HCT116 (cell line): ENCODE measurements around the gene CELF2. TPM values are rescaled to one million over a fixed set of nuclear protein-coding genes. Genes with fewer than 3 reads are reported as not detected.

Source experiments
- ATAC-seq: fragments of 200-7000 bp; cut with Tn5 transposase; 2 replicates; pipeline ENCODE4 v1.9.1; 2020; ENCODE audit warnings: mild to moderate bottlenecking, moderate library complexity
- BruUV-seq: library from RNA; stranded (reverse); fragments of 400-500 nt; replicated peaks from 2 replicates; lab custom pipeline; 2021; lab: Mats Ljungman, UMichigan
- CTCF ChIA-PET: fragments of 300-600 bp; sonication (Branson Sonifier 250); formaldehyde crosslinking; loops from one replicate; lab custom pipeline; 2021; ENCODE audit warnings: antibody characterized with exemption; lab: Charles Lee
- POLR2A ChIA-PET: fragments of 300-600, 350-600 bp; sonication (Branson Sonifier 250); formaldehyde crosslinking; loops from one replicate; lab custom pipeline; 2021; ENCODE audit warnings: antibody characterized with exemption; lab: Charles Lee
- RAD21 ChIA-PET, 2 experiments: fragments of 300-600 bp; sonication (Branson Sonifier 250); formaldehyde crosslinking; loops; one replicate each; lab custom pipeline; 2023; ENCODE audit warnings: low total read pairs in 2 of 2; ENCODE audit not compliant: uncharacterized antibody in 2 of 2, unreplicated experiment in 2 of 2, low non-redundant PET in 1 of 2; lab: Charles Lee
- DNase-seq: peaks from one replicate; pipeline ENCODE4 v3.0.0-alpha.2; 2010; ENCODE audit warnings: low read depth, low spot score
- H2AFZ ChIP-seq: fragments of 200-600 bp; shearing (Covaris generic), sonication (generic); 2 replicates; pipeline ENCODE4 v1.6.1; 2017; ENCODE audit warnings: low read depth, mixed run types, mixed read lengths, antibody characterized with exemption, low read length; ENCODE audit not compliant: poor library complexity, severe bottlenecking
- H3K27ac ChIP-seq: 2 replicates; pipeline ENCODE4 v1.5.1; 2012; ENCODE audit warnings: low read depth, low read length
- H3K27me3 ChIP-seq: fragments of 200-600 bp; sonication (generic); 2 replicates; pipeline ENCODE4 v1.6.1; 2016; ENCODE audit warnings: mixed run types, low read length, mixed read lengths; ENCODE audit not compliant: insufficient read depth
- H3K36me3 ChIP-seq, 2 experiments: fragments of 200-500 bp in 1 of 2; fragments of 200-600 bp in 1 of 2; sonication (Bioruptor generic) in 1 of 2; sonication (generic) in 1 of 2; 2 replicates each; pipeline versions ENCODE4 v1.5.1 to v1.6.1; 2014 to 2016; ENCODE audit warnings: low read length in 2 of 2, inconsistent platforms in 1 of 2, mixed read lengths in 1 of 2, mixed run types in 1 of 2; ENCODE audit not compliant: insufficient read depth in 2 of 2, control insufficient read depth in 1 of 2
- H3K4me1 ChIP-seq, 2 experiments: fragments of 200-600 bp in 1 of 2; sonication (generic) in 1 of 2; 2 replicates each; pipeline versions ENCODE4 v1.5.1 to v1.6.1; 2012 to 2017; ENCODE audit warnings: low read length in 2 of 2, inconsistent platforms in 1 of 2, mild to moderate bottlenecking in 1 of 2, mixed read lengths in 1 of 2, mixed run types in 1 of 2, moderate library complexity in 1 of 2; ENCODE audit not compliant: insufficient read depth in 2 of 2, control insufficient read depth in 1 of 2
- H3K4me2 ChIP-seq: fragments of 200-600 bp; sonication (generic); 2 replicates; pipeline ENCODE4 v1.6.1; 2017; ENCODE audit warnings: mixed run types, low read length, mixed read lengths
- H3K4me3 ChIP-seq, 2 experiments: fragments of 200-600 bp in 1 of 2; sonication (generic) in 1 of 2; replicated peaks in 1 of 2; 2 replicates each; pipeline ENCODE4 v1.5.1; 2011 to 2016; ENCODE audit warnings: low read length in 2 of 2, control low read depth in 1 of 2, low read depth in 1 of 2, mild to moderate bottlenecking in 1 of 2, mixed read lengths in 1 of 2, mixed run types in 1 of 2
- H3K79me2 ChIP-seq: fragments of 200-600 bp; sonication (generic); 2 replicates; pipeline ENCODE4 v1.6.1; 2017; ENCODE audit warnings: mild to moderate bottlenecking, mixed run types, low read length, moderate library complexity, mixed read lengths; ENCODE audit not compliant: insufficient read depth
- H3K9ac ChIP-seq: fragments of 200-600 bp; sonication (generic); 2 replicates; pipeline ENCODE4 v1.6.1; 2016; ENCODE audit warnings: low read length, mixed read lengths
- H3K9me2 ChIP-seq: fragments of 200-600 bp; sonication (generic), shearing (Covaris generic); 2 replicates; pipeline ENCODE4 v1.6.1; 2017; ENCODE audit warnings: mixed run types, mild to moderate bottlenecking, moderate library complexity; ENCODE audit not compliant: insufficient read depth
- H3K9me3 ChIP-seq, 2 experiments: fragments of 200-500 bp in 1 of 2; fragments of 200-600 bp in 1 of 2; sonication (Bioruptor generic) in 1 of 2; sonication (generic) in 1 of 2; 2 replicates each; pipeline ENCODE4 v1.6.1; 2014 to 2017; ENCODE audit warnings: low read length in 2 of 2, mixed read lengths in 2 of 2, inconsistent platforms in 1 of 2, low read depth in 1 of 2, mild to moderate bottlenecking in 1 of 2, mixed run types in 1 of 2, moderate library complexity in 1 of 2; ENCODE audit not compliant: control insufficient read depth in 1 of 2, insufficient read depth in 1 of 2
- H4K20me1 ChIP-seq: fragments of 200-600 bp; sonication (generic), shearing (Covaris generic); 2 replicates; pipeline ENCODE4 v1.6.1; 2017; ENCODE audit warnings: mixed run types, mild to moderate bottlenecking, moderate library complexity; ENCODE audit not compliant: insufficient read depth
- CBX3 ChIP-seq: IDR thresholded peaks from 2 replicates; pipeline ENCODE4 v1.6.1; 2012; ENCODE audit warnings: low read depth
- EGR1 ChIP-seq: IDR thresholded peaks from 2 replicates; pipeline ENCODE4 v1.6.1; 2012; ENCODE audit warnings: low read depth
- ELF1 ChIP-seq: IDR thresholded peaks from 2 replicates; pipeline ENCODE4 v1.6.1; 2012; ENCODE audit warnings: low read depth, borderline replicate concordance
- FOSL1 ChIP-seq: IDR thresholded peaks from 2 replicates; pipeline ENCODE4 v1.6.1; 2012; ENCODE audit warnings: low read depth
- JUND ChIP-seq: IDR thresholded peaks from 2 replicates; pipeline ENCODE4 v1.6.1; 2012
- RAD21 ChIP-seq: IDR thresholded peaks from 2 replicates; pipeline ENCODE4 v1.6.1; 2012; ENCODE audit warnings: low read depth, mild to moderate bottlenecking
- SP1 ChIP-seq: IDR thresholded peaks from 2 replicates; pipeline ENCODE4 v1.6.1; 2012; ENCODE audit warnings: low read depth
- TCF7L2 ChIP-seq: IDR thresholded peaks from 2 replicates; pipeline ENCODE4 v1.7.0; 2011; ENCODE audit warnings: borderline replicate concordance, inconsistent platforms; ENCODE audit not compliant: insufficient read depth, insufficient read length; ENCODE audit errors: extremely low read depth
- YY1 ChIP-seq: IDR thresholded peaks from 2 replicates; pipeline ENCODE4 v1.6.1; 2011; ENCODE audit warnings: low read length, low read depth, moderate library complexity, mild to moderate bottlenecking; ENCODE audit not compliant: insufficient replicate concordance; ENCODE audit errors: extremely low read depth
- ZFX ChIP-seq: fragments of 450-650 bp; IDR thresholded peaks from 2 replicates; pipeline ENCODE4 v1.6.1; 2017
- ZNF274 ChIP-seq: fragments of 200-500 bp; sonication (Bioruptor generic); IDR thresholded peaks from 2 replicates; pipeline ENCODE4 v1.6.1; 2014; ENCODE audit warnings: mild to moderate bottlenecking, low read depth, low read length, inconsistent platforms
- intact Hi-C: fragments of 100-400 bp; cut with micrococcal nuclease; formaldehyde crosslinking; loops from 2 replicates; pipeline ENCODE4 v1.10.0; 2022
- total RNA-seq: library from RNA; stranded (reverse); gene quantifications from one replicate; pipeline ENCODE4 v1.2.1, GENCODE V29; 2021; ENCODE audit not compliant: unreplicated experiment
- TF ChIP-seq, protein P1 (sequence below): IDR thresholded peaks from 2 replicates; pipeline ENCODE4 v1.6.1; 2011; ENCODE audit warnings: mild to moderate bottlenecking, low read length, moderate library complexity; ENCODE audit not compliant: insufficient replicate concordance; ENCODE audit errors: extremely low read depth
- TF ChIP-seq, protein P2 (sequence below): IDR thresholded peaks from 2 replicates; pipeline ENCODE4 v1.6.1; 2012
- TF ChIP-seq, protein P3 (sequence below): IDR thresholded peaks from 2 replicates; pipeline ENCODE4 v1.6.1; 2012; ENCODE audit warnings: low read depth

CELF2 gene
- total RNA-seq, 1 experiment from 2014 or later: 0.66 TPM

DNA sequence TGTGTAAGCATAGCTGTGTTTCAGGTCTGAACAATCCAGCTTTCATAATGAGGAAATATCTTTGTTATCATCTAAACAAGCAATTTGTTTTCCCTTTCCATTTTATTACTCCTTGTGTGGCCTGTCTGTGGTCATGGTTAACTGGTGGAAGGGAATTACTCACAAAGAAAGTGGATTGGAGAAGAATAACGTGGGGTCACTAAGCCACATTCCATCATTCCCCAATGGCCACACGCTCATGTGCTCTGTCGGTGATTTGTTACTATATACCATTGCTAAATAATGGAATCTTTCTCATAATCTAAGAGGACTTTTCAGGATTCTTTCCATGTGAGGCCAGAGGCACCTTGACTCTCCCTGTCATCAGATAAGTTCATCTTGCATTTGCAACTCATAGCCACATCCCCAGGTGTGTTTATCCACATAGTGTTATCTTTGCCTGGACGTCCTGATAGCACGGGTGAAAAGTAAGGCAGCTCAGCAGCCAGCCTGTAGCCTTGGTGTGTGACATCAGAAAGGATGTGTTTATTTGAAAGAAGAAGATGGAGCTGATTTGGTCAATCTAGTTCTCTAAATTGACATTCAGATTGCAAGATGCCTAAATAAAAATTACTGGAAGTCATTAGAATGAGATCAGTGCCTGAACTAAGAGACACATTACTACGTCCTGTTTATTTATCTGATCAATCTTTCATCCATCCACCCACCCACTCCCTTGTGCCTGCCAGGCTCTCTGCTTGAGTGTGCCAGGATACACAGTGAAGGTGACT lies 128.9 kb downstream of the CELF2 start (continued):
- TF ChIP-seq TCF7L2 (no peak), ZNF274 (no peak), CBX3 (no peak), JUND (no peak)
- TF ChIP-seq, protein P1, sequence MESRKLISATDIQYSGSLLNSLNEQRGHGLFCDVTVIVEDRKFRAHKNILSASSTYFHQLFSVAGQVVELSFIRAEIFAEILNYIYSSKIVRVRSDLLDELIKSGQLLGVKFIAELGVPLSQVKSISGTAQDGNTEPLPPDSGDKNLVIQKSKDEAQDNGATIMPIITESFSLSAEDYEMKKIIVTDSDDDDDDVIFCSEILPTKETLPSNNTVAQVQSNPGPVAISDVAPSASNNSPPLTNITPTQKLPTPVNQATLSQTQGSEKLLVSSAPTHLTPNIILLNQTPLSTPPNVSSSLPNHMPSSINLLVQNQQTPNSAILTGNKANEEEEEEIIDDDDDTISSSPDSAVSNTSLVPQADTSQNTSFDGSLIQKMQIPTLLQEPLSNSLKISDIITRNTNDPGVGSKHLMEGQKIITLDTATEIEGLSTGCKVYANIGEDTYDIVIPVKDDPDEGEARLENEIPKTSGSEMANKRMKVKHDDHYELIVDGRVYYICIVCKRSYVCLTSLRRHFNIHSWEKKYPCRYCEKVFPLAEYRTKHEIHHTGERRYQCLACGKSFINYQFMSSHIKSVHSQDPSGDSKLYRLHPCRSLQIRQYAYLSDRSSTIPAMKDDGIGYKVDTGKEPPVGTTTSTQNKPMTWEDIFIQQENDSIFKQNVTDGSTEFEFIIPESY: no peak

DNA sequence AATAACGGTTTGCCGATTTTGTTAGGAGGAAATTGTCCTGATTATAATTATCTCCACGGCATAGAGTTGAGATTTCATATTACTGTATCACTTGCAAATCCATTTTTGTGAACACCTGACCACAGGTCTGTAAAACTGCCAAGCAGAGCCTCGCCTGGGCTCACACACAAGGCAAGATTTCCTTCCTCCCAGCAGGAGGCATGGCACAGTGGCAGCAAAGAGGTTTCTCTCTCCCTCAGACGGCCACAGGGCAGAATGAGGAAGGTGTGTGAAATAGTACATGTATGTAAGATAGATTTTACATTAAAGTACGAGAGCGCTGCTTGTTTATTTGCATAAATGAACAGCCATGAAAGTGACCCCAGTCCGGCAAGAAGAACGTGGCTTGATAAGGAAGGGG lies 130.1 kb downstream of the CELF2 start:
- no peaks in the 10 kb centered on the region for H3K36me3 ChIP-seq
- H3K9me3 ChIP-seq: no peaks in the 10 kb centered on the region
- ChIA-PET CTCF (no interaction called here), RAD21 (no interaction called here), POLR2A (no interaction called here)
- no peak for DNase-seq
- H3K27ac ChIP-seq: no peak overlapping the region
- no peaks in the 10 kb centered on the region for H4K20me1 ChIP-seq
- no peak for ATAC-seq
- no peak overlapping the region for H3K4me3 ChIP-seq
- no TSS peak for BruUV-seq
- H3K4me2 ChIP-seq: no peak overlapping the region
- H3K9ac ChIP-seq: no peak overlapping the region
- intact Hi-C loops: no loop called here
- no peaks in the 10 kb centered on the region for H3K27me3 ChIP-seq
- H3K4me1 ChIP-seq: no peaks in the 10 kb centered on the region
- no peaks in the 10 kb centered on the region for H3K79me2 ChIP-seq
- H2AFZ ChIP-seq: no peak overlapping the region
- TF ChIP-seq, protein P2, sequence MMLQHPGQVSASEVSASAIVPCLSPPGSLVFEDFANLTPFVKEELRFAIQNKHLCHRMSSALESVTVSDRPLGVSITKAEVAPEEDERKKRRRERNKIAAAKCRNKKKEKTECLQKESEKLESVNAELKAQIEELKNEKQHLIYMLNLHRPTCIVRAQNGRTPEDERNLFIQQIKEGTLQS: no peak
- TF ChIP-seq, protein P3, sequence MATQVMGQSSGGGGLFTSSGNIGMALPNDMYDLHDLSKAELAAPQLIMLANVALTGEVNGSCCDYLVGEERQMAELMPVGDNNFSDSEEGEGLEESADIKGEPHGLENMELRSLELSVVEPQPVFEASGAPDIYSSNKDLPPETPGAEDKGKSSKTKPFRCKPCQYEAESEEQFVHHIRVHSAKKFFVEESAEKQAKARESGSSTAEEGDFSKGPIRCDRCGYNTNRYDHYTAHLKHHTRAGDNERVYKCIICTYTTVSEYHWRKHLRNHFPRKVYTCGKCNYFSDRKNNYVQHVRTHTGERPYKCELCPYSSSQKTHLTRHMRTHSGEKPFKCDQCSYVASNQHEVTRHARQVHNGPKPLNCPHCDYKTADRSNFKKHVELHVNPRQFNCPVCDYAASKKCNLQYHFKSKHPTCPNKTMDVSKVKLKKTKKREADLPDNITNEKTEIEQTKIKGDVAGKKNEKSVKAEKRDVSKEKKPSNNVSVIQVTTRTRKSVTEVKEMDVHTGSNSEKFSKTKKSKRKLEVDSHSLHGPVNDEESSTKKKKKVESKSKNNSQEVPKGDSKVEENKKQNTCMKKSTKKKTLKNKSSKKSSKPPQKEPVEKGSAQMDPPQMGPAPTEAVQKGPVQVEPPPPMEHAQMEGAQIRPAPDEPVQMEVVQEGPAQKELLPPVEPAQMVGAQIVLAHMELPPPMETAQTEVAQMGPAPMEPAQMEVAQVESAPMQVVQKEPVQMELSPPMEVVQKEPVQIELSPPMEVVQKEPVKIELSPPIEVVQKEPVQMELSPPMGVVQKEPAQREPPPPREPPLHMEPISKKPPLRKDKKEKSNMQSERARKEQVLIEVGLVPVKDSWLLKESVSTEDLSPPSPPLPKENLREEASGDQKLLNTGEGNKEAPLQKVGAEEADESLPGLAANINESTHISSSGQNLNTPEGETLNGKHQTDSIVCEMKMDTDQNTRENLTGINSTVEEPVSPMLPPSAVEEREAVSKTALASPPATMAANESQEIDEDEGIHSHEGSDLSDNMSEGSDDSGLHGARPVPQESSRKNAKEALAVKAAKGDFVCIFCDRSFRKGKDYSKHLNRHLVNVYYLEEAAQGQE: no peak
- TF ChIP-seq ELF1 (no peak), RAD21 (no peak), YY1 (no peak), SP1 (no peak), EGR1 (no peak), ZNF274 (no peak), FOSL1 (no peak), CBX3 (no peak), ZFX (no peak), TCF7L2 (no peak)
- TF ChIP-seq, protein P1: no peak
- no peaks in the 10 kb centered on the region for H3K9me2 ChIP-seq
